ENCODE data around the gene CLCC1.
A peak's percentile ranks its signal among the peaks of the same experiment; 100 is the strongest.

CLCC1 gene

GRCh38 chr1:108963052-108963686 is at the start of gene CLCC1 (continued):
- TF ChIP-seq ZNF518A (tag by site-specific recombination; conservative IDR thresholded peaks at IDR 0.05; ENCODE audit: low read depth) (no peak; the same call in 1 of the 2 replicates), ZSCAN30 (tag by site-specific recombination; IDR thresholded peaks at IDR 0.05) (peak; percentile 95), ZNF114 (tag by site-specific recombination; IDR thresholded peaks at IDR 0.05) (no peak), SP2 (tag by site-specific recombination; IDR thresholded peaks at IDR 0.05) (peak; percentile 94), ZNF140 (tag by site-specific recombination; IDR thresholded peaks at IDR 0.05) (no peak), KLF7 (tag by site-specific recombination; IDR thresholded peaks at IDR 0.05; ENCODE audit: borderline replicate concordance) (peak; percentile 86; the same call in 1 of the 2 replicates), ZNF600 (tag by site-specific recombination; IDR thresholded peaks at IDR 0.05) (peak; percentile 60), ZNF311 (tag by site-specific recombination; IDR thresholded peaks at IDR 0.05; ENCODE audit: borderline replicate concordance) (no peak), ZFP37 (tag by site-specific recombination; IDR thresholded peaks at IDR 0.05) (peak; percentile 79), SP7 (tag by site-specific recombination; IDR thresholded peaks at IDR 0.05) (peak; percentile 74), GLIS1 (tag by site-specific recombination; IDR thresholded peaks at IDR 0.05) (peak; percentile 93), GLIS2 (tag by site-specific recombination; IDR thresholded peaks at IDR 0.05) (peak; percentile 85), ZFP69B (tag by site-specific recombination; IDR thresholded peaks at IDR 0.05) (peak; percentile 69; the same call in 1 of the 2 replicates), ZNF214 (tag by site-specific recombination; IDR thresholded peaks at IDR 0.05; ENCODE audit: borderline replicate concordance) (no peak), ZNF335 (tag by site-specific recombination; conservative IDR thresholded peaks at IDR 0.05) (peak; percentile 71), ZNF768 (tag by site-specific recombination; IDR thresholded peaks at IDR 0.05) (no peak), AEBP2 (tag by site-specific recombination; IDR thresholded peaks at IDR 0.05; ENCODE audit: borderline replicate concordance) (no peak), ZNF423 (tag by site-specific recombination; IDR thresholded peaks at IDR 0.05) (peak; percentile 54), ZNF37A (tag by site-specific recombination; IDR thresholded peaks at IDR 0.05) (0 out of 2 replicates have a peak, but pooled peaks have one; percentile 40), ZXDB (tag by site-specific recombination; IDR thresholded peaks at IDR 0.05) (peak; percentile 85), ZNF596 (tag by site-specific recombination; IDR thresholded peaks at IDR 0.05) (peak; percentile 64; the same call in 1 of the 2 replicates), ZNF792 (tag by site-specific recombination; IDR thresholded peaks at IDR 0.05) (no peak), ZNF121 (tag by site-specific recombination; IDR thresholded peaks at IDR 0.05) (no peak), ZBTB48 (tag by site-specific recombination; IDR thresholded peaks at IDR 0.05) (peak; percentile 78), HIC1 (tag by site-specific recombination; IDR thresholded peaks at IDR 0.05) (peak; percentile 70), ZNF449 (tag by site-specific recombination; IDR thresholded peaks at IDR 0.05) (peak; percentile 51; the same call in 1 of the 2 replicates)
- TF ChIP-seq, protein P1, sequence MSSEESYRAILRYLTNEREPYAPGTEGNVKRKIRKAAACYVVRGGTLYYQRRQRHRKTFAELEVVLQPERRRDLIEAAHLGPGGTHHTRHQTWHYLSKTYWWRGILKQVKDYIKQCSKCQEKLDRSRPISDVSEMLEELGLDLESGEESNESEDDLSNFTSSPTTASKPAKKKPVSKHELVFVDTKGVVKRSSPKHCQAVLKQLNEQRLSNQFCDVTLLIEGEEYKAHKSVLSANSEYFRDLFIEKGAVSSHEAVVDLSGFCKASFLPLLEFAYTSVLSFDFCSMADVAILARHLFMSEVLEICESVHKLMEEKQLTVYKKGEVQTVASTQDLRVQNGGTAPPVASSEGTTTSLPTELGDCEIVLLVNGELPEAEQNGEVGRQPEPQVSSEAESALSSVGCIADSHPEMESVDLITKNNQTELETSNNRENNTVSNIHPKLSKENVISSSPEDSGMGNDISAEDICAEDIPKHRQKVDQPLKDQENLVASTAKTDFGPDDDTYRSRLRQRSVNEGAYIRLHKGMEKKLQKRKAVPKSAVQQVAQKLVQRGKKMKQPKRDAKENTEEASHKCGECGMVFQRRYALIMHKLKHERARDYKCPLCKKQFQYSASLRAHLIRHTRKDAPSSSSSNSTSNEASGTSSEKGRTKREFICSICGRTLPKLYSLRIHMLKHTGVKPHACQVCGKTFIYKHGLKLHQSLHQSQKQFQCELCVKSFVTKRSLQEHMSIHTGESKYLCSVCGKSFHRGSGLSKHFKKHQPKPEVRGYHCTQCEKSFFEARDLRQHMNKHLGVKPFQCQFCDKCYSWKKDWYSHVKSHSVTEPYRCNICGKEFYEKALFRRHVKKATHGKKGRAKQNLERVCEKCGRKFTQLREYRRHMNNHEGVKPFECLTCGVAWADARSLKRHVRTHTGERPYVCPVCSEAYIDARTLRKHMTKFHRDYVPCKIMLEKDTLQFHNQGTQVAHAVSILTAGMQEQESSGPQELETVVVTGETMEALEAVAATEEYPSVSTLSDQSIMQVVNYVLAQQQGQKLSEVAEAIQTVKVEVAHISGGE (tag by site-specific recombination; conservative IDR thresholded peaks at IDR 0.05; ENCODE audit: low read depth), result peak; percentile 72

Measured in HEK293 (cell line).